K562 (cell line): ENCODE results near the gene SLC7A4. TPM values are rescaled to one million over a fixed set of nuclear protein-coding genes. Genes with fewer than 3 reads are reported as not detected.

Experiments used
- ATAC-seq: fragments of 200-7000 bp; cut with Tn5 transposase; 3 replicates; pipeline ENCODE4 v1.9.1; 2020; ENCODE audit warnings: moderate library complexity
- BruUV-seq: library from RNA; stranded (reverse); fragments of 400-500 nt; replicated peaks from 2 replicates; lab custom pipeline; 2021; lab: Mats Ljungman, UMichigan
- CTCF ChIA-PET: fragments of 300-600 bp; formaldehyde crosslinking; extraction: SDS; loops from one replicate; lab custom pipeline; 2021; ENCODE audit warnings: low intra/inter-chr PET ratio; lab: Yijun Ruan, JAX
- POLR2A ChIA-PET: fragments of 300-600, 350-650 bp; sonication (Branson Sonifier 250); formaldehyde crosslinking; extraction: SDS; loops from one replicate; lab custom pipeline; 2021; ENCODE audit warnings: antibody characterized with exemption, inconsistent platforms; lab: Yijun Ruan, JAX
- DNase-seq, 4 experiments: peaks; one replicate each; pipeline versions ENCODE4 v3.0.0 to v3.0.0-alpha.2; 2011 to 2018; ENCODE audit warnings: low spot score in 3 of 4, mixed read lengths in 3 of 4; ENCODE audit errors: extremely low read depth in 1 of 4
- FAIRE-seq: peaks from 2 replicates; lab custom pipeline; 2011; peaks lifted over from hg19 to GRCh38; lab: Jason Lieb, UNC
- H2AFZ ChIP-seq: 2 replicates; pipeline ENCODE4 v1.6.0; 2011; ENCODE audit warnings: low read depth, low read length, control low read depth, inconsistent platforms
- H3K27ac ChIP-seq: fragments of 200-600 bp; 3 replicates; pipeline ENCODE4 v1.8.0; 2011; ENCODE audit warnings: low read depth, mild to moderate bottlenecking, control low read depth, inconsistent platforms, low read length, moderate library complexity, mixed read lengths; ENCODE audit errors: extremely low read depth
- H3K27me3 ChIP-seq, 2 experiments: fragments of 300-600 bp in 1 of 2; 2 replicates in 1 of 2; 3 replicates in 1 of 2; pipeline versions ENCODE4 v1.6.0 to v1.8.0; 2011; ENCODE audit warnings: inconsistent platforms in 2 of 2, low read length in 2 of 2, mild to moderate bottlenecking in 1 of 2, mixed read lengths in 1 of 2, moderate library complexity in 1 of 2; ENCODE audit not compliant: control insufficient read depth in 2 of 2, insufficient read depth in 2 of 2
- H3K36me3 ChIP-seq: fragments of 300-600 bp; 3 replicates; pipeline ENCODE4 v1.8.0; 2011; ENCODE audit warnings: mild to moderate bottlenecking, low read length, inconsistent platforms; ENCODE audit not compliant: control insufficient read depth, insufficient read depth
- H3K4me1 ChIP-seq, 2 experiments: fragments of 200-600 bp in 1 of 2; replicated peaks in 1 of 2; 2 replicates in 1 of 2; 3 replicates in 1 of 2; pipeline versions ENCODE4 v1.5.1 to v1.8.0; 2011; ENCODE audit warnings: inconsistent platforms in 2 of 2, low read length in 2 of 2, mild to moderate bottlenecking in 1 of 2, mixed read lengths in 1 of 2, moderate library complexity in 1 of 2; ENCODE audit not compliant: control insufficient read depth in 2 of 2, insufficient read depth in 2 of 2
- H3K4me2 ChIP-seq: 2 replicates; pipeline ENCODE4 v1.6.1; 2011; ENCODE audit warnings: low read length, control low read depth, inconsistent platforms, mixed read lengths; ENCODE audit not compliant: insufficient read depth
- H3K4me3 ChIP-seq: fragments of 200-600 bp; sonication (generic), shearing (Covaris generic); 2 replicates; pipeline ENCODE4 v1.5.1; 2016; ENCODE audit warnings: control low read depth, inconsistent platforms
- H3K79me2 ChIP-seq: fragments of 200-600 bp; 3 replicates; pipeline ENCODE4 v1.8.0; 2011; ENCODE audit warnings: low read length, inconsistent platforms; ENCODE audit not compliant: control insufficient read depth, insufficient read depth
- H3K9ac ChIP-seq, 2 experiments: 2 replicates each; pipeline versions ENCODE4 v1.6.0 to v1.6.1; 2011; ENCODE audit warnings: low read depth in 2 of 2, low read length in 2 of 2, control low read depth in 1 of 2, inconsistent platforms in 1 of 2, mild to moderate bottlenecking in 1 of 2, mixed read lengths in 1 of 2; ENCODE audit not compliant: insufficient read depth in 1 of 2
- H3K9me1 ChIP-seq: one replicate; pipeline ENCODE4 v1.6.0; 2011; ENCODE audit warnings: inconsistent platforms, mild to moderate bottlenecking, low read length, moderate library complexity; ENCODE audit not compliant: control insufficient read depth, insufficient read depth
- H3K9me3 ChIP-seq: replicated peaks from 2 replicates; pipeline ENCODE4 v1.5.1; 2011; ENCODE audit warnings: low read depth, low read length, inconsistent platforms; ENCODE audit not compliant: control insufficient read depth, insufficient read depth
- H4K20me1 ChIP-seq: replicated peaks from 2 replicates; pipeline ENCODE4 v1.6.1; 2011; ENCODE audit warnings: low read length, inconsistent platforms, mixed read lengths; ENCODE audit not compliant: control insufficient read depth, insufficient read depth
- CHD4 ChIP-seq: fragments of 200-600 bp; sonication (generic); IDR thresholded peaks from 3 replicates; pipeline ENCODE4 v1.6.1; 2012; ENCODE audit warnings: low read depth, mild to moderate bottlenecking, mixed read lengths, low read length, inconsistent platforms; ENCODE audit not compliant: insufficient read depth, insufficient replicate concordance, poor library complexity, severe bottlenecking
- DIDO1 ChIP-seq: fragments of 450-650 bp; IDR thresholded peaks from 2 replicates; pipeline ENCODE4 v1.6.1; 2016; ENCODE audit warnings: low read depth, missing biosample characterization, missing genetic modification characterization
- GABPB2 ChIP-seq: fragments of 250-450 bp; sonication (Bioruptor Pico); conservative IDR thresholded peaks from 2 replicates; pipeline ENCODE4 v1.5.1; 2021; ENCODE audit warnings: mild to moderate bottlenecking
- HMG20A ChIP-seq: fragments of 450-650 bp; formaldehyde crosslinking; conservative IDR thresholded peaks from 2 replicates; pipeline ENCODE4 v1.4.0; 2020; ENCODE audit warnings: mild to moderate bottlenecking, mixed read lengths
- RBM15 ChIP-seq: fragments of 200-400 bp; formaldehyde crosslinking; IDR thresholded peaks from 2 replicates; pipeline ENCODE4 v1.6.1; 2018; ENCODE audit warnings: mild to moderate bottlenecking, low read length, moderate library complexity; ENCODE audit not compliant: insufficient read depth
- RCOR1 ChIP-seq, 2 experiments: IDR thresholded peaks; 2 replicates each; pipeline ENCODE4 v1.6.1; 2012; ENCODE audit warnings: low read depth in 2 of 2, low read length in 2 of 2, borderline replicate concordance in 1 of 2, improper control_type of control experiment in 1 of 2
- ZFPM2 ChIP-seq: fragments of 250-450 bp; sonication (Bioruptor Pico); IDR thresholded peaks from 2 replicates; pipeline ENCODE4 v1.5.1; 2022; ENCODE audit warnings: mild to moderate bottlenecking
- ZNF586 ChIP-seq: fragments of 450-650 bp; formaldehyde crosslinking; conservative IDR thresholded peaks from 2 replicates; pipeline ENCODE4 v1.4.0; 2020; ENCODE audit warnings: mild to moderate bottlenecking, moderate library complexity
- WGBS: fragments of 100-300 bp; shearing (Covaris generic); methylation state at CpG from one replicate; pipeline ENCODE4 v1.1.6; 2016; ENCODE audit warnings: low coverage, mixed read lengths; ENCODE audit not compliant: insufficient coverage; ENCODE audit errors: missing lambda C conversion rate; 5-methylcytosine and 5-hydroxymethylcytosine counted together
- in situ Hi-C: fragments of 300-500 bp; cut with MboI; formaldehyde crosslinking; loops from 4 replicates; pipeline ENCODE4 v1.15.0; 2018; ENCODE audit warnings: inconsistent platforms, mixed read lengths
- intact Hi-C: fragments of 100-400 bp; cut with micrococcal nuclease; formaldehyde crosslinking; loops from 2 replicates; pipeline ENCODE4 v1.14.2; 2022
- polyA plus RNA-seq, 8 experiments: library from polyadenylated mRNA; depleted of rRNA in 4 of 8; stranded (reverse) in 5 of 8; unstranded in 3 of 8; fragments of >200 nt; fragmentation: Nextera tagmentation in 2 of 8; fragmentation: Illumina TruSeq in 1 of 8; extraction: Ambion mirVana in 2 of 8; extraction: Trizol in 1 of 8; gene quantifications; 2 replicates each; pipeline versions ENCODE4 v1.2.1 to v1.2.3, GENCODE V29; 2011 to 2014; ENCODE audit warnings: inconsistent platforms in 1 of 8, missing spikeins in 1 of 8
- total RNA-seq, 7 experiments: library from RNA; depleted of rRNA in 6 of 7; stranded (reverse); fragments of >200 nt in 6 of 7; fragmentation: Illumina TruSeq in 2 of 7; extraction: Trizol in 2 of 7; gene quantifications; 2 replicates each; pipeline versions ENCODE4 v1.2.1 to v1.2.3, GENCODE V29; 2011 to 2021; ENCODE audit warnings: low replicate concordance in 1 of 7
- TF ChIP-seq, protein P1 (sequence below): fragments of 450-650 bp; formaldehyde crosslinking; IDR thresholded peaks from 2 replicates; pipeline ENCODE4 v1.4.0; 2020; ENCODE audit warnings: mild to moderate bottlenecking, moderate library complexity
- TF ChIP-seq, protein P2 (sequence below): fragments of 250-450 bp; sonication (Bioruptor Pico); IDR thresholded peaks from 2 replicates; pipeline ENCODE4 v1.5.0; 2021
- TF ChIP-seq, protein P3 (sequence below): fragments of 250-450 bp; sonication (Bioruptor Pico); IDR thresholded peaks from 2 replicates; pipeline ENCODE4 v1.8.0; 2021; ENCODE audit warnings: mild to moderate bottlenecking, moderate library complexity
- TF ChIP-seq, protein P4 (sequence below): fragments of 250-450 bp; sonication (Bioruptor Pico); IDR thresholded peaks from 2 replicates; pipeline ENCODE4 v1.8.0; 2021; ENCODE audit warnings: moderate library complexity, mild to moderate bottlenecking, inconsistent platforms
- TF ChIP-seq, protein P5 (sequence below): fragments of 250-450 bp; sonication (Bioruptor Pico); IDR thresholded peaks from 2 replicates; pipeline ENCODE4 v1.8.0; 2022; ENCODE audit warnings: inconsistent platforms

SLC7A4 gene
- total and polyA plus RNA-seq, 9 of the 15 experiments (the other 6 are each of a cell fraction or from before 2014, with no cell fraction given), result not detected

DNA sequence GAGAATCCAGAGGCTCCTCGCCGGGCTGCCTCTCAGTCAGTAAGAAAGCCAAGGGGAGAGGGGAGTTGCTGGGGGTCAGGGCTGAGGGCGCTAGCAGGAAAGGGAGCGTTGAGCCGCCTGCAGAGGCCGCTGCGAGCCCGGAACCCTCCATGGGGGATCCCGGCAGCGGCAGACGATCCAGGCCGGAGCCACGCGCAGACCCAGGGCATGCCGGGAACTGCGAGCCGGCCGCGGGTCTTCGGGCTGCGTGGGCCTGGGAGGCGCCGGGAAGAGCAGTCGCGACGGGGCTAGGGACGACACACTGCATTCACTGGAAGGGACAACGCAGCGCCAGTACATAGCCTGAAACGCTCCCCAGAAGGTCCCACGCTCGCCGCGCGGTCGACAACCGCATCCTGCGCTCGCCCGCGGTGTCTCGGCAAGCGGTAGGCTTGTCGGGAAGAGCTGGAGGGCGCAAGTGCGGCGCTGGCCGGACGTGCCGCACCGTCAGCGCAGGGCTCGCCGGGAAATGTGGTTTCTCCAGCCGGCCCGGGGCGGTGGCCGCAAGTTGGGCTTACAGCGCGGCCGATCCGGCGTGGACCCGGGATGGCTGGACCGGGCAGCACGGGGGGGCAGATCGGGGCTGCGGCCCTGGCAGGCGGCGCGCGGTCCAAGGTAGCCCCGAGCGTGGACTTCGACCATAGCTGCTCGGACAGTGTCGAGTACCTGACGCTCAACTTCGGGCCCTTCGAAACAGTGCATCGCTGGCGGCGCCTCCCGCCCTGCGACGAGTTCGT is 50.4 kb downstream of the SLC7A4 start, which contains the start of gene LZTR1:
Gene LZTR1, plus strand, starts transcription at position 511 of the 776 bp plus-strand sequence. Its CDS starts 75 bp downstream, at position 586.
- Histone ChIP-seq H2AFZ (peak within 1 kb of the TSS; percentile 99), H3K4me3 (peak within 1 kb of the TSS; percentile 54)
- TF ChIP-seq GABPB2 (CRISPR knock-in tag) (peak; percentile 94; the same call in 1 of the 2 replicates), ZFPM2 (CRISPR knock-in tag) (peak; percentile 96), DIDO1 (tag) (peak; percentile 98), HMG20A (no peak), RBM15 (no peak), RCOR1 (IDR thresholded peaks at IDR 0.05; ENCODE audit: borderline replicate concordance in 1 of 2, low read depth in 2 of 2, low read length in 2 of 2) (peak; percentile 51 to 76; a peak in 3 of 4 replicates), ZNF586 (CRISPR knock-in tag) (0 out of 2 replicates have a peak, but pooled peaks have one; percentile 45), CHD4 (peak; percentile 5)
- TF ChIP-seq, protein P1, sequence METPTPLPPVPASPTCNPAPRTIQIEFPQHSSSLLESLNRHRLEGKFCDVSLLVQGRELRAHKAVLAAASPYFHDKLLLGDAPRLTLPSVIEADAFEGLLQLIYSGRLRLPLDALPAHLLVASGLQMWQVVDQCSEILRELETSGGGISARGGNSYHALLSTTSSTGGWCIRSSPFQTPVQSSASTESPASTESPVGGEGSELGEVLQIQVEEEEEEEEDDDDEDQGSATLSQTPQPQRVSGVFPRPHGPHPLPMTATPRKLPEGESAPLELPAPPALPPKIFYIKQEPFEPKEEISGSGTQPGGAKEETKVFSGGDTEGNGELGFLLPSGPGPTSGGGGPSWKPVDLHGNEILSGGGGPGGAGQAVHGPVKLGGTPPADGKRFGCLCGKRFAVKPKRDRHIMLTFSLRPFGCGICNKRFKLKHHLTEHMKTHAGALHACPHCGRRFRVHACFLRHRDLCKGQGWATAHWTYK, result peak; percentile 99
- TF ChIP-seq, protein P2, sequence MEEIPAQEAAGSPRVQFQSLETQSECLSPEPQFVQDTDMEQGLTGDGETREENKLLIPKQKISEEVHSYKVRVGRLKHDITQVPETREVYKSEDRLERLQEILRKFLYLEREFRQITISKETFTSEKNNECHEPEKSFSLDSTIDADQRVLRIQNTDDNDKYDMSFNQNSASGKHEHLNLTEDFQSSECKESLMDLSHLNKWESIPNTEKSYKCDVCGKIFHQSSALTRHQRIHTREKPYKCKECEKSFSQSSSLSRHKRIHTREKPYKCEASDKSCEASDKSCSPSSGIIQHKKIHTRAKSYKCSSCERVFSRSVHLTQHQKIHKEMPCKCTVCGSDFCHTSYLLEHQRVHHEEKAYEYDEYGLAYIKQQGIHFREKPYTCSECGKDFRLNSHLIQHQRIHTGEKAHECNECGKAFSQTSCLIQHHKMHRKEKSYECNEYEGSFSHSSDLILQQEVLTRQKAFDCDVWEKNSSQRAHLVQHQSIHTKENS (CRISPR knock-in tag), result no peak
- TF ChIP-seq, protein P3, sequence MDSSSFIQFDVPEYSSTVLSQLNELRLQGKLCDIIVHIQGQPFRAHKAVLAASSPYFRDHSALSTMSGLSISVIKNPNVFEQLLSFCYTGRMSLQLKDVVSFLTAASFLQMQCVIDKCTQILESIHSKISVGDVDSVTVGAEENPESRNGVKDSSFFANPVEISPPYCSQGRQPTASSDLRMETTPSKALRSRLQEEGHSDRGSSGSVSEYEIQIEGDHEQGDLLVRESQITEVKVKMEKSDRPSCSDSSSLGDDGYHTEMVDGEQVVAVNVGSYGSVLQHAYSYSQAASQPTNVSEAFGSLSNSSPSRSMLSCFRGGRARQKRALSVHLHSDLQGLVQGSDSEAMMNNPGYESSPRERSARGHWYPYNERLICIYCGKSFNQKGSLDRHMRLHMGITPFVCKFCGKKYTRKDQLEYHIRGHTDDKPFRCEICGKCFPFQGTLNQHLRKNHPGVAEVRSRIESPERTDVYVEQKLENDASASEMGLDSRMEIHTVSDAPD (CRISPR knock-in tag), result no peak
- TF ChIP-seq, protein P4, sequence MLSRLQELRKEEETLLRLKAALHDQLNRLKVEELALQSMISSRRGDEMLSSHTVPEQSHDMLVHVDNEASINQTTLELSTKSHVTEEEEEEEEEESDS, result no peak
- TF ChIP-seq, protein P5, sequence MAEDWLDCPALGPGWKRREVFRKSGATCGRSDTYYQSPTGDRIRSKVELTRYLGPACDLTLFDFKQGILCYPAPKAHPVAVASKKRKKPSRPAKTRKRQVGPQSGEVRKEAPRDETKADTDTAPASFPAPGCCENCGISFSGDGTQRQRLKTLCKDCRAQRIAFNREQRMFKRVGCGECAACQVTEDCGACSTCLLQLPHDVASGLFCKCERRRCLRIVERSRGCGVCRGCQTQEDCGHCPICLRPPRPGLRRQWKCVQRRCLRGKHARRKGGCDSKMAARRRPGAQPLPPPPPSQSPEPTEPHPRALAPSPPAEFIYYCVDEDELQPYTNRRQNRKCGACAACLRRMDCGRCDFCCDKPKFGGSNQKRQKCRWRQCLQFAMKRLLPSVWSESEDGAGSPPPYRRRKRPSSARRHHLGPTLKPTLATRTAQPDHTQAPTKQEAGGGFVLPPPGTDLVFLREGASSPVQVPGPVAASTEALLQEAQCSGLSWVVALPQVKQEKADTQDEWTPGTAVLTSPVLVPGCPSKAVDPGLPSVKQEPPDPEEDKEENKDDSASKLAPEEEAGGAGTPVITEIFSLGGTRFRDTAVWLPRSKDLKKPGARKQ (CRISPR knock-in tag), result no peak

More for the DNA sequence above, 50.4 kb downstream of the SLC7A4 start, which contains the start of gene LZTR1:
- peak; percentile 90 for FAIRE-seq
- TSS peak; percentile 91 for BruUV-seq
- under 1% methylated on average over 87 of the region's 87 CpGs for WGBS
- H3K9me1 ChIP-seq, result peaks cover 13% of the 10 kb centered on the region
- H3K36me3 ChIP-seq, result peaks cover 37% of the 10 kb centered on the region
- ATAC-seq, result peak; percentile 96
- H3K27me3 ChIP-seq, result peaks cover 3 to 9% of the 10 kb centered on the region in 2 experiments; a peak in 3 of 5 replicates
- H4K20me1 ChIP-seq, result no peaks in the 10 kb centered on the region
- peaks cover 23% of the 10 kb centered on the region for H3K79me2 ChIP-seq
- H3K27ac ChIP-seq, result peak within 1 kb of the TSS; percentile 86
- peaks cover 19 to 48% of the 10 kb centered on the region in 2 experiments for H3K4me1 ChIP-seq
- H3K9me3 ChIP-seq, result peaks cover 11% of the 10 kb centered on the region
- peak; percentile 99 to 100 (median 100) for DNase-seq
- POLR2A ChIA-PET, result interaction anchor here (0.6 to 64.4 kb wide), 34 partner anchors 12 to 1538 kb away, joined by 3 to 1556 read pairs (median 4); partner anchors contain the start of genes AIFM3, CRKL, P2RX6 and SLC7A4
- CTCF ChIA-PET, result interaction anchor here (0.6 to 1.7 kb wide), 5 partner anchors 20 to 124 kb away, joined by 3 to 6 read pairs (median 3); partner anchors contain the start of genes PI4KA, SNAP29 and THAP7
- in situ Hi-C loops (no loop called here), intact Hi-C loops (loop anchor here (1.0 to 5.0 kb wide), 4 partner anchors 20 to 205 kb away; partner anchors contain the start of gene THAP7)
- peak within 1 kb of the TSS; percentile 92 for H3K4me2 ChIP-seq
- peak within 1 kb of the TSS; percentile 85 to 97 for H3K9ac ChIP-seq
